PC-9 (cell line): ENCODE data around the gene RASA1. TPM values are rescaled to one million over a fixed set of nuclear protein-coding genes. Genes with fewer than 3 reads are reported as not detected.

ENCODE experiments used
- BruUV-seq: library from RNA; stranded (reverse); fragments of 400-500 nt; replicated peaks from 2 replicates; lab custom pipeline; 2021; lab: Mats Ljungman, UMichigan
- CTCF ChIA-PET: fragments of 300-600 bp; sonication (Branson Sonifier 250); formaldehyde crosslinking; loops from one replicate; lab custom pipeline; 2022; ENCODE audit warnings: antibody characterized with exemption; lab: Charles Lee
- POLR2A ChIA-PET: fragments of 300-600 bp; sonication (Branson Sonifier 250); formaldehyde crosslinking; loops from one replicate; lab custom pipeline; 2022; ENCODE audit warnings: antibody characterized with exemption; ENCODE audit not compliant: unreplicated experiment; lab: Charles Lee
- DNase-seq, 2 experiments: peaks; one replicate each; pipeline versions ENCODE4 v3.0.0 to v3.0.0-alpha.2; 2015 to 2022; ENCODE audit warnings: mixed read lengths in 1 of 2
- H2AFZ ChIP-seq: fragments of 200-600 bp; sonication (generic); 2 replicates; pipeline ENCODE4 v1.8.1; 2017; ENCODE audit warnings: antibody characterized with exemption
- H3F3A ChIP-seq: fragments of 200-600 bp; sonication (generic); 2 replicates; pipeline ENCODE4 v1.8.1; 2017; ENCODE audit warnings: antibody characterized with exemption, mild to moderate bottlenecking, low read depth; ENCODE audit not compliant: insufficient read depth
- H3K27ac ChIP-seq: fragments of 200-600 bp; sonication (generic); 2 replicates; pipeline ENCODE4 v1.6.1; 2016; ENCODE audit warnings: mixed run types
- H3K27me3 ChIP-seq: fragments of 200-600 bp; sonication (generic); 2 replicates; pipeline ENCODE4 v1.6.1; 2016; ENCODE audit warnings: low read depth, mixed run types; ENCODE audit not compliant: insufficient read depth
- H3K36me3 ChIP-seq: fragments of 200-600 bp; sonication (generic); 2 replicates; pipeline ENCODE4 v1.6.1; 2016; ENCODE audit warnings: low read depth, mixed run types
- H3K4me1 ChIP-seq: fragments of 200-600 bp; sonication (generic); replicated peaks from 2 replicates; pipeline ENCODE4 v1.6.1; 2016; ENCODE audit warnings: mixed run types; ENCODE audit not compliant: insufficient read depth
- H3K4me2 ChIP-seq: fragments of 200-600 bp; sonication (generic); 2 replicates; pipeline ENCODE4 v1.6.1; 2017; ENCODE audit warnings: mixed run types
- H3K4me3 ChIP-seq: fragments of 200-600 bp; sonication (generic); 2 replicates; pipeline ENCODE4 v1.6.1; 2016; ENCODE audit warnings: mixed run types
- H3K79me2 ChIP-seq: fragments of 200-600 bp; sonication (generic); 2 replicates; pipeline ENCODE4 v1.6.1; 2017; ENCODE audit warnings: low read depth, mixed run types
- H3K9me2 ChIP-seq: fragments of 200-600 bp; sonication (generic); 2 replicates; pipeline ENCODE4 v1.8.1; 2017; ENCODE audit warnings: mild to moderate bottlenecking; ENCODE audit not compliant: insufficient read depth
- H3K9me3 ChIP-seq: fragments of 200-600 bp; sonication (generic); 2 replicates; pipeline ENCODE4 v1.8.1; 2016; ENCODE audit warnings: low read depth; ENCODE audit not compliant: insufficient read depth
- H4K20me1 ChIP-seq: fragments of 200-600 bp; sonication (generic); 2 replicates; pipeline ENCODE4 v1.8.1; 2017; ENCODE audit not compliant: insufficient read depth
- EZH2 ChIP-seq: fragments of 200-600 bp; sonication (generic); IDR thresholded peaks from 2 replicates; pipeline ENCODE4 v1.8.0; 2017; ENCODE audit warnings: antibody characterized with exemption, low read depth
- intact Hi-C: fragments of 100-400 bp; cut with micrococcal nuclease; formaldehyde crosslinking; loops from one replicate; pipeline ENCODE4 v1.10.0; 2022; ENCODE audit not compliant: unreplicated experiment
- total RNA-seq: library from RNA; stranded (reverse); gene quantifications from 2 replicates; pipeline ENCODE4 v1.2.3, GENCODE V29; 2021
- TF ChIP-seq, protein P1 (sequence below): fragments of 200-600 bp; sonication (generic); conservative IDR thresholded peaks from 2 replicates; pipeline ENCODE4 v1.6.1; 2017; ENCODE audit warnings: mixed run types, antibody characterized with exemption, mild to moderate bottlenecking, moderate library complexity

Gene RASA1
- total RNA-seq, 1 experiment from 2014 or later: 66.6 TPM

DNA sequence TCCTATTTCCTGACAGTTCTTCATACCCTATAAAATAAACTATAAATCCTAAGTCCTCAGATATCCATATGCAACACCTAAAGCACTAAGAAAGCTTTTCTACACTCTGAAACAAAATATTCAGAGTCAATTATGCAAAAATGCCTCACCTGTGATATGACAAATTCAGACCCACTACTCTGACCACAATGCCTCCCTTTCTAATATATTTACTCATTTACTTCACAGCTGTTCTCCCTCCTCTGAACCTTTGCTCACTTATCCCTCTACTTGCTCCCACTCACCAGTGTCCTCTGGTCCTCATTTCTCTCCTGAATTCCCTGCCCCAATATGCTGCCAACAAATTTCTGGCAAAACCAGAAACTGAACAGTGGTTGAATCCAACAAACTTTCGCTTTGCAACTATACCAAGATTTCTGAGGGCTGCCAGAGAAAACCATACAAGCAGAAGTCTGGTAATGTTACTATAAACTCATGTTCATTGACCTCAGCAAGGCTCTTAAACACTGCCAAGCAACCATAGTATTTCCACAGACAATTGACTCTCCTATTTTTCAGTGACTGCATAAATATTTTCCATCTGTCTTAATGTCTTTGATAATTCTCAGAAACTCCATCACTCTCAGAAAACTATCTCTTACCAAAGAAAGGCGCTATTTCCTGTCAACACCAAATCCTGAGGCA, 137.9 kb downstream of the RASA1 start:
- no peak overlapping the region for H3K4me3 ChIP-seq
- CTCF ChIA-PET: interaction anchor here (0.6 kb wide), 1 partner anchor 518 kb away, joined by 3 read pairs; no protein-coding TSS in a partner anchor
- no peak overlapping the region for H2AFZ ChIP-seq
- H3K79me2 ChIP-seq: peaks cover 6% of the 10 kb centered on the region
- BruUV-seq: no TSS peak
- DNase-seq: no peak
- no peak overlapping the region for H3K27ac ChIP-seq
- no peak overlapping the region for H3K4me2 ChIP-seq
- TF ChIP-seq EZH2: no peak
- TF ChIP-seq, protein P1, sequence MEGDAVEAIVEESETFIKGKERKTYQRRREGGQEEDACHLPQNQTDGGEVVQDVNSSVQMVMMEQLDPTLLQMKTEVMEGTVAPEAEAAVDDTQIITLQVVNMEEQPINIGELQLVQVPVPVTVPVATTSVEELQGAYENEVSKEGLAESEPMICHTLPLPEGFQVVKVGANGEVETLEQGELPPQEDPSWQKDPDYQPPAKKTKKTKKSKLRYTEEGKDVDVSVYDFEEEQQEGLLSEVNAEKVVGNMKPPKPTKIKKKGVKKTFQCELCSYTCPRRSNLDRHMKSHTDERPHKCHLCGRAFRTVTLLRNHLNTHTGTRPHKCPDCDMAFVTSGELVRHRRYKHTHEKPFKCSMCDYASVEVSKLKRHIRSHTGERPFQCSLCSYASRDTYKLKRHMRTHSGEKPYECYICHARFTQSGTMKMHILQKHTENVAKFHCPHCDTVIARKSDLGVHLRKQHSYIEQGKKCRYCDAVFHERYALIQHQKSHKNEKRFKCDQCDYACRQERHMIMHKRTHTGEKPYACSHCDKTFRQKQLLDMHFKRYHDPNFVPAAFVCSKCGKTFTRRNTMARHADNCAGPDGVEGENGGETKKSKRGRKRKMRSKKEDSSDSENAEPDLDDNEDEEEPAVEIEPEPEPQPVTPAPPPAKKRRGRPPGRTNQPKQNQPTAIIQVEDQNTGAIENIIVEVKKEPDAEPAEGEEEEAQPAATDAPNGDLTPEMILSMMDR: no peak
- peaks cover 9% of the 10 kb centered on the region; the same call in 1 of the 2 replicates for H3F3A ChIP-seq
- H4K20me1 ChIP-seq: peaks cover under 1% of the 10 kb centered on the region; the same call in 1 of the 2 replicates
- H3K9me2 ChIP-seq: no peaks in the 10 kb centered on the region
- H3K9me3 ChIP-seq: no peaks in the 10 kb centered on the region
- POLR2A ChIA-PET: no interaction called here
- intact Hi-C loops: no loop called here
- H3K27me3 ChIP-seq: no peaks in the 10 kb centered on the region
- H3K4me1 ChIP-seq: peaks cover 3% of the 10 kb centered on the region; the same call in 1 of the 2 replicates
- H3K36me3 ChIP-seq: peaks cover 46% of the 10 kb centered on the region

DNA sequence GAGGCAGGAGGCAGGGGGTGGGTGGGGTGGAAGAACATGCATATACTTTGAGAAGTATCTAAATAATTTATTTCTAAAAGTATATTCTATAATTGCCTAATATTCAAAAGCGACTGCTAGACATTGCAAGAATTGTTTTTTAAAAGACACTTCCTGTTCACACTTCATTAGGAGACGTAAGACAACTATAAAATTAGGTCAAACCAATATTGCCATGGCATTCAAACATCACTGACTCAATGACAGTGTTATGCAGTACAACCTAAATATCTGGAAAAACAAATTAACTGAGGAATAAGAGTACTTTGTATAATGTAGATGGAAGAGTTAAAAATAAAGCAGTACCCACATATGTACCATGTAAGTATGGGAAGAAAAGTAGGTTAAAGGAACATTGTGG, 140.5 kb downstream of the RASA1 start:
- Histone ChIP-seq H3K79me2 (peaks cover 26% of the 10 kb centered on the region), H3K9me2 (no peaks in the 10 kb centered on the region), H2AFZ (no peak overlapping the region), H3K27ac (no peak overlapping the region), H3K4me2 (no peak overlapping the region), H4K20me1 (peaks cover 4% of the 10 kb centered on the region; the same call in 1 of the 2 replicates), H3K36me3 (peaks cover 38% of the 10 kb centered on the region), H3F3A (0 out of 2 replicates have a peak, but pooled peaks cover 5% of the 10 kb centered on the region), H3K27me3 (no peaks in the 10 kb centered on the region), H3K4me1 (peaks cover 13% of the 10 kb centered on the region), H3K9me3 (no peaks in the 10 kb centered on the region), H3K4me3 (no peak overlapping the region)
- intact Hi-C loops: no loop called here
- BruUV-seq: no TSS peak
- ChIA-PET CTCF (no interaction called here), POLR2A (no interaction called here)
- no peak for DNase-seq
- TF ChIP-seq EZH2: no peak
- TF ChIP-seq, protein P1: no peak

DNA sequence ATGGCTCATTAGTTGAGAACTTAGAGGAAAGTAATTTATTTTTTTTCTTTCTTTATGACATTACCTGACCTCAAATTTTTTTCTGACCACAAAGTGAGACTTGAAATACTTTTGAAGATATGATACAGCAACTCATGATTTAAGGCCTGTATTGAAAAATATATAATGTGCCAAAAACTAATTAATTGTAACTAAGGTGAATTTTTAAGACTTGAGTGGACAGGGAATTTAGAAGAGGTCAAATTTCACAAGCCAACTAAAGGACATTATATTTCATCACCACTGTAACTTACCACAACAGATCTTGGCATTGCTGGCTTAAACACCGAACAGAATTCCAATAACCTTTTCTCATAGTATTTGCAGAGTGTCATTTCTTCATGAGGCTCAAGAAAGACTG, 143.2 kb downstream of the RASA1 start:
- peaks cover 4% of the 10 kb centered on the region; the same call in 1 of the 2 replicates for H4K20me1 ChIP-seq
- H3F3A ChIP-seq: 0 out of 2 replicates have a peak, but pooled peaks cover 5% of the 10 kb centered on the region
- no peak overlapping the region for H2AFZ ChIP-seq
- ChIA-PET CTCF (interaction anchor here (0.5 kb wide), 1 partner anchor 121 kb away, joined by 3 read pairs; no protein-coding TSS in a partner anchor), POLR2A (no interaction called here)
- no peak for TF ChIP-seq EZH2
- TF ChIP-seq, protein P1: no peak
- H3K27me3 ChIP-seq: no peaks in the 10 kb centered on the region
- peak in 1 of 2 experiments; percentile 64 for DNase-seq
- H3K9me3 ChIP-seq: no peaks in the 10 kb centered on the region
- H3K27ac ChIP-seq: peak overlapping the region; percentile 55
- H3K4me3 ChIP-seq: peak overlapping the region; percentile 89
- no TSS peak for BruUV-seq
- H3K4me2 ChIP-seq: peak overlapping the region; percentile 96
- intact Hi-C loops: loop anchor here (5.0 kb wide), 6 partner anchors 371 to 1376 kb away; no protein-coding TSS in a partner anchor
- peaks cover 30% of the 10 kb centered on the region for H3K36me3 ChIP-seq
- H3K9me2 ChIP-seq: no peaks in the 10 kb centered on the region
- peaks cover 26% of the 10 kb centered on the region for H3K79me2 ChIP-seq
- H3K4me1 ChIP-seq: peaks cover 13% of the 10 kb centered on the region
